HepG2 (cell line): Measurements from ENCODE around the gene SNRPD3. TPM values are rescaled to one million over a fixed set of nuclear protein-coding genes. Genes with fewer than 3 reads are reported as not detected.

Experiments used
- AKAP8 ChIP-seq: sonication (generic); formaldehyde crosslinking; IDR thresholded peaks from 2 replicates; pipeline ENCODE4 v1.5.1; 2020; ENCODE audit warnings: mild to moderate bottlenecking, missing genetic modification reagents
- ATRX ChIP-seq: sonication (generic); formaldehyde crosslinking; IDR thresholded peaks from 2 replicates; pipeline ENCODE4 v1.4.0; 2020; ENCODE audit warnings: missing genetic modification reagents, borderline replicate concordance
- HMG20B ChIP-seq: conservative IDR thresholded peaks from 2 replicates; pipeline ENCODE4 v1.6.1; 2016; ENCODE audit warnings: missing genetic modification reagents, missing compliant biosample characterization
- NFYC ChIP-seq: IDR thresholded peaks from 2 replicates; pipeline ENCODE4 v1.6.1; 2016; ENCODE audit warnings: missing genetic modification reagents, missing compliant biosample characterization
- NPAS2 ChIP-seq: sonication (generic); formaldehyde crosslinking; IDR thresholded peaks from 2 replicates; pipeline ENCODE4 v1.8.0; 2022; ENCODE audit warnings: mild to moderate bottlenecking, missing genetic modification reagents, borderline replicate concordance
- PHF5A ChIP-seq: IDR thresholded peaks from one replicate; pipeline ENCODE4 v1.6.1; 2018; ENCODE audit warnings: low read depth, missing genetic modification reagents; ENCODE audit not compliant: unreplicated experiment
- SMARCC2 ChIP-seq: fragments of 450-650 bp; IDR thresholded peaks from 2 replicates; pipeline ENCODE4 v1.6.1; 2017; ENCODE audit warnings: antibody characterized with exemption, mild to moderate bottlenecking
- SNAPC2 ChIP-seq: sonication (generic); formaldehyde crosslinking; IDR thresholded peaks from 2 replicates; pipeline ENCODE4 v1.8.1; 2022; ENCODE audit warnings: mild to moderate bottlenecking, missing genetic modification reagents
- SOX6 ChIP-seq, 2 experiments: fragments of 450-650 bp in 1 of 2; sonication (generic) in 1 of 2; formaldehyde crosslinking in 1 of 2; IDR thresholded peaks; 2 replicates each; pipeline versions ENCODE4 v1.4.0 to v1.6.1; 2017 to 2020; ENCODE audit warnings: antibody characterized with exemption in 1 of 2, mild to moderate bottlenecking in 1 of 2, missing genetic modification reagents in 1 of 2
- SRSF1 ChIP-seq: fragments of 200-400 bp; formaldehyde crosslinking; optimal IDR thresholded peaks from 2 replicates; pipeline ENCODE3; 2017; ENCODE audit warnings: mild to moderate bottlenecking, low read depth, low read length, moderate library complexity
- TOPORS ChIP-seq: sonication (generic); formaldehyde crosslinking; IDR thresholded peaks from 2 replicates; pipeline ENCODE4 v1.8.0; 2023; ENCODE audit warnings: mild to moderate bottlenecking, missing genetic modification reagents
- UBTF ChIP-seq: sonication (generic); formaldehyde crosslinking; IDR thresholded peaks from 2 replicates; pipeline ENCODE4 v1.4.0; 2020; ENCODE audit warnings: mild to moderate bottlenecking, missing genetic modification reagents
- WIZ ChIP-seq: sonication (generic); formaldehyde crosslinking; IDR thresholded peaks from 2 replicates; pipeline ENCODE4 v1.5.1; 2020; ENCODE audit warnings: mild to moderate bottlenecking, missing genetic modification reagents
- ZBTB7A ChIP-seq: sonication (generic); formaldehyde crosslinking; IDR thresholded peaks from 2 replicates; pipeline ENCODE4 v1.8.0; 2022; ENCODE audit warnings: mild to moderate bottlenecking, missing genetic modification reagents
- ZC3H4 ChIP-seq: sonication (generic); formaldehyde crosslinking; IDR thresholded peaks from 2 replicates; pipeline ENCODE4 v1.4.0; 2020; ENCODE audit warnings: missing genetic modification reagents, borderline replicate concordance
- ZNF225 ChIP-seq: sonication (generic); formaldehyde crosslinking; IDR thresholded peaks from 2 replicates; pipeline ENCODE4 v1.4.0; 2020; ENCODE audit warnings: mild to moderate bottlenecking, missing genetic modification reagents
- ZNF234 ChIP-seq: sonication (generic); formaldehyde crosslinking; conservative IDR thresholded peaks from 2 replicates; pipeline ENCODE4 v1.5.1; 2020; ENCODE audit warnings: mild to moderate bottlenecking, missing genetic modification reagents
- ZNF513 ChIP-seq: sonication (generic); formaldehyde crosslinking; conservative IDR thresholded peaks from 2 replicates; pipeline ENCODE4 v1.5.0; 2020; ENCODE audit warnings: missing genetic modification reagents
- ZNF543 ChIP-seq: sonication (generic); formaldehyde crosslinking; IDR thresholded peaks from 2 replicates; pipeline ENCODE4 v1.4.0; 2020; ENCODE audit warnings: mild to moderate bottlenecking, missing genetic modification reagents
- ZNF605 ChIP-seq: sonication (generic); formaldehyde crosslinking; IDR thresholded peaks from 2 replicates; pipeline ENCODE4 v1.8.0; 2022; ENCODE audit warnings: mild to moderate bottlenecking, missing genetic modification reagents
- polyA plus RNA-seq, 8 experiments: library from polyadenylated mRNA; depleted of rRNA in 3 of 8; stranded (reverse) in 7 of 8; unstranded in 1 of 8; fragments of >200 nt; fragmentation: Illumina TruSeq in 4 of 8; extraction: Trizol in 4 of 8; gene quantifications; 2 replicates each; pipeline versions ENCODE4 v1.2.1 to v1.2.3, GENCODE V29; 2011 to 2016; ENCODE audit warnings: low read depth in 4 of 8, missing spikeins in 1 of 8, mixed read lengths in 1 of 8; ENCODE audit not compliant: insufficient read depth in 1 of 8
- total RNA-seq, 5 experiments: library from RNA; depleted of rRNA; stranded (reverse); fragments of >200 nt; fragmentation: Illumina TruSeq; extraction: Trizol; gene quantifications; 2 replicates each; pipeline ENCODE4 v1.2.3, GENCODE V29; 2016; ENCODE audit warnings: low read depth in 1 of 5
- TF ChIP-seq, protein P1 (sequence below): sonication (generic); formaldehyde crosslinking; IDR thresholded peaks from 2 replicates; pipeline ENCODE4 v1.8.0; 2022; ENCODE audit warnings: missing genetic modification reagents, mild to moderate bottlenecking, inconsistent platforms, borderline replicate concordance
- TF ChIP-seq, protein P2 (sequence below): sonication (generic); formaldehyde crosslinking; conservative IDR thresholded peaks from 2 replicates; pipeline ENCODE4 v1.4.0; 2020; ENCODE audit warnings: missing genetic modification reagents
- TF ChIP-seq, protein P3 (sequence below): sonication (generic); formaldehyde crosslinking; IDR thresholded peaks from 2 replicates; pipeline ENCODE4 v1.4.0; 2020; ENCODE audit warnings: mild to moderate bottlenecking, missing genetic modification reagents

The SNRPD3 gene
- total and polyA plus RNA-seq, 2 of the 13 experiments (the other 11 are each of a cell fraction or from before 2014, with no cell fraction given): 110 to 209 TPM

- TF ChIP-seq, protein P1, sequence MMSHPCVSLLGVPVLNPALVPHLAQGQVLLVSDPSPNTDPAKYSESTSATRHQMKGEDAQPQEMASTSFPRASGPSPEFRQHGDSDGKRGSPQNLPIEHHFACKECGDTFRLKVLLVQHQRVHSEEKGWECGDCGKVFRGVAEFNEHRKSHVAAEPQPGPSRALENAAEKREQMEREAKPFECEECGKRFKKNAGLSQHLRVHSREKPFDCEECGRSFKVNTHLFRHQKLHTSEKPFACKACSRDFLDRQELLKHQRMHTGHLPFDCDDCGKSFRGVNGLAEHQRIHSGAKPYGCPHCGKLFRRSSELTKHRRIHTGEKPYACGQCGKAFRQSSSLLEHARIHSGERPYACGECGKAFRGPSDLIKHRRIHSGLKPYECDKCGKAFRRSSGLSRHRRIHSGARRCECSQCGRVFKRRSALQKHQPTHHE (CRISPR knock-in tag): no peak
- TF ChIP-seq ATRX (CRISPR knock-in tag) (no peak), ZNF234 (CRISPR knock-in tag) (no peak), ZNF225 (CRISPR knock-in tag) (no peak), UBTF (CRISPR knock-in tag) (peak; percentile 38; the same call in 1 of the 2 replicates), PHF5A (CRISPR knock-in tag) (no peak), ZNF605 (CRISPR knock-in tag) (no peak), WIZ (CRISPR knock-in tag) (no peak), SRSF1 (no peak), ZNF543 (CRISPR knock-in tag) (no peak), NFYC (no peak), SMARCC2 (no peak), ZC3H4 (CRISPR knock-in tag) (peak; percentile 79; the same call in 1 of the 2 replicates), NPAS2 (CRISPR knock-in tag) (no peak), ZBTB7A (no peak), HMG20B (peak; percentile 89), AKAP8 (CRISPR knock-in tag) (no peak), TOPORS (CRISPR knock-in tag) (no peak), SOX6 (IDR thresholded peaks at IDR 0.05) (no peak), SOX6 (CRISPR knock-in tag; IDR thresholded peaks at IDR 0.05) (no peak), SNAPC2 (no peak), ZNF513 (CRISPR knock-in tag) (no peak)
- TF ChIP-seq, protein P2, sequence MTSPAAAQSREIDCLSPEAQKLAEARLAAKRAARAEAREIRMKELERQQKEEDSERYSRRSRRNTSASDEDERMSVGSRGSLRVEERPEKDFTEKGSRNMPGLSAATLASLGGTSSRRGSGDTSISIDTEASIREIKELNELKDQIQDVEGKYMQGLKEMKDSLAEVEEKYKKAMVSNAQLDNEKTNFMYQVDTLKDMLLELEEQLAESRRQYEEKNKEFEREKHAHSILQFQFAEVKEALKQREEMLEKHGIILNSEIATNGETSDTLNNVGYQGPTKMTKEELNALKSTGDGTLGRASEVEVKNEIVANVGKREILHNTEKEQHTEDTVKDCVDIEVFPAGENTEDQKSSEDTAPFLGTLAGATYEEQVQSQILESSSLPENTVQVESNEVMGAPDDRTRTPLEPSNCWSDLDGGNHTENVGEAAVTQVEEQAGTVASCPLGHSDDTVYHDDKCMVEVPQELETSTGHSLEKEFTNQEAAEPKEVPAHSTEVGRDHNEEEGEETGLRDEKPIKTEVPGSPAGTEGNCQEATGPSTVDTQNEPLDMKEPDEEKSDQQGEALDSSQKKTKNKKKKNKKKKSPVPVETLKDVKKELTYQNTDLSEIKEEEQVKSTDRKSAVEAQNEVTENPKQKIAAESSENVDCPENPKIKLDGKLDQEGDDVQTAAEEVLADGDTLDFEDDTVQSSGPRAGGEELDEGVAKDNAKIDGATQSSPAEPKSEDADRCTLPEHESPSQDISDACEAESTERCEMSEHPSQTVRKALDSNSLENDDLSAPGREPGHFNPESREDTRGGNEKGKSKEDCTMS (CRISPR knock-in tag): no peak
- TF ChIP-seq, protein P3, sequence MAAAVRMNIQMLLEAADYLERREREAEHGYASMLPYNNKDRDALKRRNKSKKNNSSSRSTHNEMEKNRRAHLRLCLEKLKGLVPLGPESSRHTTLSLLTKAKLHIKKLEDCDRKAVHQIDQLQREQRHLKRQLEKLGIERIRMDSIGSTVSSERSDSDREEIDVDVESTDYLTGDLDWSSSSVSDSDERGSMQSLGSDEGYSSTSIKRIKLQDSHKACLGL: no peak
These were observed 38.2 kb downstream of the SNRPD3 start (continued) for GRCh38 chr22:24593836-24594568.
